ENCODE data around the gene UBE2I.

- TF ChIP-seq CTCF (IDR thresholded peaks at IDR 0.05; ENCODE audit: low read length) (no peak), EZH2 (IDR thresholded peaks at IDR 0.05; ENCODE audit: borderline replicate concordance, low read length) (no peak)
Measured at GRCh38 chr16:1319041-1319440, 9.6 kb downstream of the UBE2I start.

Data from OCI-LY1 (cell line).